ENCODE data around the gene C1orf141. TPM values are rescaled to one million over a fixed set of nuclear protein-coding genes. Genes with fewer than 3 reads are reported as not detected.
A peak's percentile ranks its signal among the peaks of the same experiment; 100 is the strongest.

Gene C1orf141
- total and polyA plus RNA-seq, 9 of the 15 experiments (the other 6 are each of a cell fraction or from before 2014, with no cell fraction given): not detected

DNA sequence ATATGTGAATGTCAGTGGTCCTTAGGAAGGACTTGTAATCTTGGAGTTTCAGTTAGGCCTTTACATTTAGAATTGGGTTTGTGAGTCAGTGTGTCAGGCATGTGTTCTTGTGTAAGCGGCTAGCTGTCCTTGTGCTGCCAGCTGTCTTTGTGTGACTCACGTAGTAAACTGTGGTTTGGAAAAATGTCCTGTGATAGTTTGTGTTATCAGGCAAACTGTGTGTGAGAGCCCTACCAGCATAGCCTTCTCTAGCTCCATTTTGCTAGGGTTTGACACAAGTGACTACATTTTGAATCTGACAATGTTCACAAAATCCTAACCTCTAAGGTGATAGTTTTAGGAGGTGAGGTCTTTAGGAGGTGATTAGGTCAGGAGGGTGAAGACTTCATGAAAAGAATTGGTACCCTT lies 74.0 kb downstream of the C1orf141 start (continued):
- TF ChIP-seq, protein P1, sequence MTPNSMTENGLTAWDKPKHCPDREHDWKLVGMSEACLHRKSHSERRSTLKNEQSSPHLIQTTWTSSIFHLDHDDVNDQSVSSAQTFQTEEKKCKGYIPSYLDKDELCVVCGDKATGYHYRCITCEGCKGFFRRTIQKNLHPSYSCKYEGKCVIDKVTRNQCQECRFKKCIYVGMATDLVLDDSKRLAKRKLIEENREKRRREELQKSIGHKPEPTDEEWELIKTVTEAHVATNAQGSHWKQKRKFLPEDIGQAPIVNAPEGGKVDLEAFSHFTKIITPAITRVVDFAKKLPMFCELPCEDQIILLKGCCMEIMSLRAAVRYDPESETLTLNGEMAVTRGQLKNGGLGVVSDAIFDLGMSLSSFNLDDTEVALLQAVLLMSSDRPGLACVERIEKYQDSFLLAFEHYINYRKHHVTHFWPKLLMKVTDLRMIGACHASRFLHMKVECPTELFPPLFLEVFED (CRISPR knock-in tag; conservative IDR thresholded peaks at IDR 0.05): peak; percentile 62; the same call in 1 of the 2 replicates
- TF ChIP-seq, protein P2, sequence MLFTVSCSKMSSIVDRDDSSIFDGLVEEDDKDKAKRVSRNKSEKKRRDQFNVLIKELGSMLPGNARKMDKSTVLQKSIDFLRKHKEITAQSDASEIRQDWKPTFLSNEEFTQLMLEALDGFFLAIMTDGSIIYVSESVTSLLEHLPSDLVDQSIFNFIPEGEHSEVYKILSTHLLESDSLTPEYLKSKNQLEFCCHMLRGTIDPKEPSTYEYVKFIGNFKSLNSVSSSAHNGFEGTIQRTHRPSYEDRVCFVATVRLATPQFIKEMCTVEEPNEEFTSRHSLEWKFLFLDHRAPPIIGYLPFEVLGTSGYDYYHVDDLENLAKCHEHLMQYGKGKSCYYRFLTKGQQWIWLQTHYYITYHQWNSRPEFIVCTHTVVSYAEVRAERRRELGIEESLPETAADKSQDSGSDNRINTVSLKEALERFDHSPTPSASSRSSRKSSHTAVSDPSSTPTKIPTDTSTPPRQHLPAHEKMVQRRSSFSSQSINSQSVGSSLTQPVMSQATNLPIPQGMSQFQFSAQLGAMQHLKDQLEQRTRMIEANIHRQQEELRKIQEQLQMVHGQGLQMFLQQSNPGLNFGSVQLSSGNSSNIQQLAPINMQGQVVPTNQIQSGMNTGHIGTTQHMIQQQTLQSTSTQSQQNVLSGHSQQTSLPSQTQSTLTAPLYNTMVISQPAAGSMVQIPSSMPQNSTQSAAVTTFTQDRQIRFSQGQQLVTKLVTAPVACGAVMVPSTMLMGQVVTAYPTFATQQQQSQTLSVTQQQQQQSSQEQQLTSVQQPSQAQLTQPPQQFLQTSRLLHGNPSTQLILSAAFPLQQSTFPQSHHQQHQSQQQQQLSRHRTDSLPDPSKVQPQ (CRISPR knock-in tag; IDR thresholded peaks at IDR 0.05; ENCODE audit: borderline replicate concordance): 0 out of 2 replicates have a peak, but pooled peaks have one; percentile 73
- TF ChIP-seq ZNF76 (CRISPR knock-in tag; IDR thresholded peaks at IDR 0.05; ENCODE audit: borderline replicate concordance) (peak; percentile 70; the same call in 1 of the 2 replicates), TCF7 (IDR thresholded peaks at IDR 0.05; ENCODE audit: borderline replicate concordance) (no peak), MYC (IDR thresholded peaks at IDR 0.05; ENCODE audit: low read depth, low read length) (no peak), MYC (CRISPR knock-in tag; IDR thresholded peaks at IDR 0.05; ENCODE audit: borderline replicate concordance, low read depth) (no peak), ARHGAP35 (IDR thresholded peaks at IDR 0.05; ENCODE audit: partially characterized antibody) (no peak), ZNF274 (IDR thresholded peaks at IDR 0.05; ENCODE audit: borderline replicate concordance, low read depth, low read length) (no peak), ZNF143 (CRISPR knock-in tag; IDR thresholded peaks at IDR 0.05) (no peak), CBX1 (IDR thresholded peaks at IDR 0.05; ENCODE audit: low read depth) (no peak), ELF4 (CRISPR knock-in tag; IDR thresholded peaks at IDR 0.05) (0 out of 2 replicates have a peak, but pooled peaks have one; percentile 77), GTF2A2 (tag; IDR thresholded peaks at IDR 0.05) (peak; percentile 80; the same call in 1 of the 2 replicates), RNF2 (IDR thresholded peaks at IDR 0.05) (no peak), MEF2D (tag; conservative IDR thresholded peaks at IDR 0.05; ENCODE audit: low read depth) (peak; percentile 78), ZNF583 (CRISPR knock-in tag; IDR thresholded peaks at IDR 0.05) (peak; percentile 96; the same call in 1 of the 2 replicates), ASH1L (IDR thresholded peaks at IDR 0.05; ENCODE audit: borderline replicate concordance, low read depth, partially characterized antibody) (no peak), ZNF212 (CRISPR knock-in tag; IDR thresholded peaks at IDR 0.05) (0 out of 2 replicates have a peak, but pooled peaks have one; percentile 56), HSF4 (CRISPR knock-in tag; IDR thresholded peaks at IDR 0.05; ENCODE audit: borderline replicate concordance) (peak; percentile 89; the same call in 1 of the 2 replicates), BACH1 (tag; IDR thresholded peaks at IDR 0.05) (peak; percentile 82; the same call in 1 of the 2 replicates), ZFP36 (IDR thresholded peaks at IDR 0.05; ENCODE audit: low read depth, low read length, partially characterized antibody) (no peak), CBFA2T3 (IDR thresholded peaks at IDR 0.05) (0 out of 2 replicates have a peak, but pooled peaks have one; percentile 24)
- TF ChIP-seq, protein P3, sequence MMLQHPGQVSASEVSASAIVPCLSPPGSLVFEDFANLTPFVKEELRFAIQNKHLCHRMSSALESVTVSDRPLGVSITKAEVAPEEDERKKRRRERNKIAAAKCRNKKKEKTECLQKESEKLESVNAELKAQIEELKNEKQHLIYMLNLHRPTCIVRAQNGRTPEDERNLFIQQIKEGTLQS (IDR thresholded peaks at IDR 0.05): no peak; the same call in 1 of the 2 replicates
- TF ChIP-seq, protein P3 (CRISPR knock-in tag; conservative IDR thresholded peaks at IDR 0.05): no peak
